HG02798 (cell line): ENCODE measurements around the gene SLPI.

Experiments
- ATAC-seq: cut with Tn5 transposase; IDR thresholded peaks from one replicate; pipeline ENCODE4 v1.9.1; 2021; ENCODE audit warnings: mild to moderate bottlenecking; ENCODE audit not compliant: unreplicated experiment, poor library complexity

SLPI gene

DNA sequence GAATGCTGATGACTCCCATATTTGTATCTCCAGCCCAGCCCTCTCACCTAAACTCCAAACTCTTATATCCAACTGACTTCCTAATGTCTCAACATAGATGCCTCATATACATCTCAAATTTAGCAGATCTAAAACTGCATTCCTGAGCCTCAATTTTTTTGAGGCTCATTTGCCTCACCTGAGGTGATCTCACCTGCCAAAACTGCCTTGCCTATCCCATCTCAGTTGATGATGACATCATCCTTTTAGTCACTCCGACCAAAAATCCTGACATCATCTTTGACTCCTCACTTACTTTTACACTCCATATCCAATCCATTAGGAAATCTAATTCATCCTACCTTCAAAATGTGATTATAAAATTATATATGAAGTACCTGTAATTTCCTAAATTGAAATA, 25.6 kb upstream of the SLPI start:
- no peak for ATAC-seq

DNA sequence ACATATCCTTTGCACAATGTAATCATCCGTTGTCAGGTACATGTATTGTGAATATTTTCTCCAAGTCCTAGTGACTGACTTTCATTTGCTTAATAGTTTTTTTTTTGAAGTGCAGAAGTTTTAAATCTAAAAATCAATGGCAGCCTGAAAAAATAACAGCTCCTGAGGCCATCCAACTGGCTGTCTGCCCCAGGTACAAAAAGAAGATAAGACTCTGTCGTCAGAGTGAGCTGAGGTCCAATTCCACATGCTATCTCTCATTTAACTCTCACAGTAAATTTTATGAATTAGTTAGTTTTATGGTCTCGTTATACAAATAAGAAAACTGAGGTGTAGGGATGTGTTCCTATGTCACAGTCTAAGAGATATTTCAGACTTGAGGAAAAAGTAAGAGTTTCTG, 21.0 kb upstream of the SLPI start:
- ATAC-seq, result no peak

DNA sequence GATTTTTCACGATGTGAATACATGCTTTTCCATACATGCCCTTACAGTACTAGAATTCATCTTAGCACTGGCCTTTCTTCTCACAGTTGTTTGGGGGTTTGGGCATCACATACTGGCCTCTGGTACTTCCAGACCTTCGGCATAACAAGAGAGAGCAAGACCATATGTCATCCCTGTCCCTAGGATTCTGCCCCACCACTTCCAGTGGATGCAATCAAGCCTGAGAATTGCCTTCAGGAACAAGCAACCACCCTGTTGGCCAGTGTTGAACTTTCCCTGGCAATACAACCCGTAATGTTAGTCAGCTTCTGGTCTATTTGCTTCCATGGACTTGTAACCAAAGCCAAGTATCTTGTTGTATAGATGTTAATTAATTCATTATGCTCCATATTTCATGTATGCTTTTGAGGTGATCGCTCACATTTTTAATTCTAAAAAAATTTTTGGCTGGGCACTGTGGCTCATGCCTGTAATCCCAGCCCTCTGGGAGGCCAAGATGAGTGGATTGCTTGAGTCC, 15.4 kb upstream of the SLPI start:
- ATAC-seq, result no peak

DNA sequence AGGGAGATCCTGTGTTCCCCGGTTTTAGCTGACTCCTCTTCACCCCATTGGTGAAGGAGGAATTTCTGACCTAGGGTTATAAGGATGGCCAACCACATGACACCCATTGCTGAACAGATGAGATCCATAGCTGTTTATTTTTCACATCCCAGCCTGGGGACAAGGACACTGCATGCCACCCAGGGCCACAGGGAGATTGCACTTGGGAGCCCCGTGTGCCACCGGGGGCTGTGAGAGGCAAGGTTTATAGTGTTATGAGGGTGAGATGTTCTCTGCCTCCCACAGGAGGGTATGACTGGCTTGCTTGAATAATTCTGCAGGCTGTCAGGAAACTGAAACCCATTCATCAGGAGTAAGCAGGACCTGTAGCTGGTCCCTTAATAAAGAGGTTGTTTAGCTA, 14.7 kb upstream of the SLPI start:
- no peak for ATAC-seq

DNA sequence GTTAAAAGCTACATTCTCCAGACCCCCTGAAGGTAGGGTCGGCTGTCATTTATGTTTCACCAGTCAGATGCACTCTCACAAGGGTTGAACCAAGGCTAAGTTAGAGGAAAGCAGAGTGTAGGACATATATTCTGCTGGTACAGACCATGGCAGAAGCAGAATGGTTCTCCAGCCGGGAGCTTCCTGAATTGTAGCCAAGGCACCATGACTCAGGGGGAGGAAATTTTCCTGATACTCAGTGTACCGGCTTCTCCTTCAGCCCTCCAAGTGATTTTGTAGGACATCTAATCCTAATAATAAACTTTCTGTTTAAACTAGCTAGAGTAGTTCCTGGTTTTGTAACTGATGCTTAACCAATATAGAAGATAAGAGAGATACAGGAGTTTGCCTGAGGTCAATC, 14.2 kb upstream of the SLPI start:
- no peak for ATAC-seq

DNA sequence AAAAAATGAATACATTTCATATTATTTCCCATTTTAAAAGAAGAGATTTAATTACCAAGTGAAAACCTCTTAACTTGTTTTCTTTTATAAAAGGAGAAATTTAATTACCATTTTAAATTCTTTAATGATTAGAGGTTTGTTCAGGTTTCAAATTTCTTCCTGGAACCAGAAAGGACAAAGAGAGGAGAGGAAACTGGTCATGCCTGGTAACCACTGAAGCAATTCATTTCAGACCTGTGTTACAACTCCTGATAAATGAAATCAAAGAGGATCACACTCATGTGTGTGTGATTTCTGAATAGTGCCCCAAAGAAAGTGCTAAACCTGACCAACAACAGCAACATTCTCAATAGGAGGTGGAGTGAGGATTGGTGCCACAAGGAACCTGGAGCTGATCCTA, 12.6 kb upstream of the SLPI start:
- no peak for ATAC-seq

- no peak for ATAC-seq
Measured at GRCh38 chr20:45263556-45264266, 9.3 kb upstream of the SLPI start.

- ATAC-seq, result no peak
Measured at GRCh38 chr20:45258664-45259063, 4.3 kb upstream of the SLPI start.

- no peak for ATAC-seq
Measured at GRCh38 chr20:45258259-45258658, 3.9 kb upstream of the SLPI start.

- ATAC-seq, result no peak
Measured at GRCh38 chr20:45257711-45258110, 3.3 kb upstream of the SLPI start.

DNA sequence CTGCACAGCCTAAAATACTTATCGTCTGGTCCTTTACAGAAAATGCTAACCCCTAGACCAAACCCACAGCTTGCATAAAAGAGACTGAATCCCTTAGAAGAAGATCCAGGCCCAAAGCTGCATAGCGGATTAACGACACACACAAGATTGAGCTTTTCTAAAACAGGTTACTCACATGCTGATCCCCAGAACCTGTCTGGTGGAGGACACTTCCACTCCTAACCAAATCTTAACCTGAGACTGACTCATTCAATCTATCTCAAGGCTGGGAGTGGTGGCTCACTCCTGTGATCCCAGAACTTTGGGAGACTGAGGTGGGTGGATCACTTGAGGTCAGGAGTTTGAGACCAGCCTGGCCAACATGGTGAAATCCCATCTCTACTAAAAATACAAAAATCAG, 2.8 kb upstream of the SLPI start:
- no peak for ATAC-seq

GRCh38 chr20:45253261-45253660, 1.1 kb downstream of the SLPI start:
- ATAC-seq, result no peak

GRCh38 chr20:45251884-45252560, 2.3 kb downstream of the SLPI start:
- no peak for ATAC-seq

- no peak for ATAC-seq
Measured at GRCh38 chr20:45248609-45249008, 5.8 kb downstream of the SLPI start.

- no peak for ATAC-seq
Measured at GRCh38 chr20:45247865-45248264, 6.5 kb downstream of the SLPI start.

DNA sequence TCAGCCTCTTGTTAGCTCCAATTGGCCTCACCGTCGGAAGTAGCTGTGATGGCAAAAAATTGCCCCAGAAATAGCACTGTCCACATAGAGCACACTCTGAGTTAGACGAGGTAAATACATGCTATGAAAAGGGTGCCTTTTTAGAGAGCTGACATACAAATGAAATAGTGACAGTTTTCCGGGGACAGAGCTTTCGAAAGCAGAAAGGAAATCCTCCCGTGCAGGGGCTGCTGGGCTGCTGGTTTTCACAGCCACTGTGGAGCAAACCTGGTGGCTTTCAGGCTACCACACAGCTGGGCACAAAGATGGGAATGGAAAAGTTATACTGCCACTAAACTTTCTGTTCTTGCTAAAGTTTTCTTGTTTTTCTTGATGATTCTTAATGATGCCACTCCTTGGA, 8.3 kb downstream of the SLPI start:
- ATAC-seq, result no peak

DNA sequence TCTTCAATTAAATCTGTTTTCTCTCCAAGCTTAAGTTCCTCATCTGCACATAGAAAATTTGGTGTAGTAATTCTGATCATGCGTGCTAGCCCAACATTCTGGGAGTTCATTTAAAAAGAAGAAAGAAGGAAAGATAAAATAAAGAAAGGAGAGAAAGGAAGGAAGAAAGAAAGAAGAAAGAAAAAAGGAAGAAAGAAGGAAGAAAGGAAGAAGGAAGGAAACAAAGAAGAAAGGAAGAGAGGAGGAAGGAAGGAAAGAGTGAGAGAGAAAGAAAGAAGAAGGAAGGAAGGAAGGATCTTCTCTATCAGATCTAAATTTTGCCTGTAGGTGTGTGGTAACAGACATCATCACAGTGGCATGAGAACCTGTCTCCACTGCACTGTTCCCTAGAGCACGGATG, 16.2 kb downstream of the SLPI start:
- ATAC-seq, result no peak

DNA sequence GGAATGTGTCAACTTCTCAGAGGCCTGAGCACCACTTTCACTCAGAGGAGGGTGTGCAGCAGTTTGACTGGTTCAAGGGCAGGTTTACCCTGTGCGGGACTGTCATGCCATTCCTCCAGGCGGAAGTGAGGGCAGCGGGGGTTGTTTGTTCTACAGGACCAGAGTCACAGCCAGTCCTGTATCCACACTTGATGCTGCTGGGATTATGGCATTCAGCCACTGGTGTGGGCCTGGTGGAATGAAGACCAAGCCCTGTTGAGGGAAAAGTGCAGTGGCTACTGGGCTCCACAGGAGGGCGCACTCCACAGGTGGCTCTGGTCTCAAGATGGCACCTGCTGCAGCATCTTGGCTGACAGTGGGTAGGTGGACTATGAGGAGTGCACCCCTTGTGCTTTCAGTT, 18.4 kb downstream of the SLPI start:
- ATAC-seq, result no peak

DNA sequence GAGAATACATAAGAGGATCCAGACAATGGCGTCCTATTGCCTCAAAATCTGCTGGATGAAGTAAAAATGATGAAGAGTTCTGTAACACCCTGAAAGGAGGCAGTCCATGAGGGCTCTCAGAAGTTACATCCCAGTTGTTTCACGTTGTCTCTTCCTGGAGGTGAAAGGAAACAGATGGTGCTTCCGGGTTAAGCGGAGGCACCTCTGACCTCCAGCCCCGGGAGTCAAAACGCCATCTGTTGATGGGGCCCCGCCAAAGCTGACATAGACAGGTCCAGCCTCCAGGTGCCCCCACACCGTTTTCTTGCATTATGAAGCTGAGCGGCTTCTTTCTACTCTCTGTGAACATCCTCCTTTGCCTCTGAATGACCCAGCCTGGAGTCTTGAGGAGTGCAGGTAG, 23.7 kb downstream of the SLPI start:
- no peak for ATAC-seq

- no peak for ATAC-seq
Measured at GRCh38 chr20:45229264-45230056, 24.9 kb downstream of the SLPI start.

- ATAC-seq, result no peak
Measured at GRCh38 chr20:45226287-45226686, 28.1 kb downstream of the SLPI start.
